Measurements from ENCODE around the gene PTPRN2.

Gene PTPRN2

GRCh38 chr7:158097453-158098124, 490.0 kb downstream of the PTPRN2 start:
- no peak for DNase-seq

GRCh38 chr7:158097106-158097452, 490.5 kb downstream of the PTPRN2 start:
- DNase-seq = no peak

- no peak for DNase-seq
Measured at GRCh38 chr7:158096582-158096981, 491.0 kb downstream of the PTPRN2 start.

GRCh38 chr7:158094671-158095226, 492.9 kb downstream of the PTPRN2 start:
- no peak for DNase-seq

- DNase-seq = no peak
Measured at GRCh38 chr7:158094046-158094445, 493.6 kb downstream of the PTPRN2 start.

- no peak for DNase-seq
Measured at GRCh38 chr7:158093156-158093796, 494.3 kb downstream of the PTPRN2 start.

GRCh38 chr7:158087196-158087595, 500.4 kb downstream of the PTPRN2 start:
- no peak for DNase-seq

GRCh38 chr7:158085741-158086695, 501.6 kb downstream of the PTPRN2 start:
- DNase-seq = no peak

GRCh38 chr7:158084555-158084954, 503.1 kb downstream of the PTPRN2 start:
- no peak for DNase-seq

GRCh38 chr7:158083526-158084310, 503.9 kb downstream of the PTPRN2 start:
- no peak for DNase-seq

- no peak for DNase-seq
Measured at GRCh38 chr7:158082761-158083160, 504.9 kb downstream of the PTPRN2 start.

- no peak for DNase-seq
Measured at GRCh38 chr7:158080899-158081445, 506.7 kb downstream of the PTPRN2 start.

GRCh38 chr7:158077934-158078910, 509.4 kb downstream of the PTPRN2 start:
- DNase-seq = no peak

GRCh38 chr7:158077151-158077840, 510.3 kb downstream of the PTPRN2 start:
- DNase-seq = no peak

GRCh38 chr7:158076656-158077055, 511.0 kb downstream of the PTPRN2 start:
- no peak for DNase-seq

- no peak for DNase-seq
Measured at GRCh38 chr7:158076215-158076614, 511.4 kb downstream of the PTPRN2 start.

GRCh38 chr7:158075633-158076001, 512.0 kb downstream of the PTPRN2 start:
- DNase-seq = no peak

- DNase-seq = no peak
Measured at GRCh38 chr7:158074896-158075632, 512.6 kb downstream of the PTPRN2 start.

All from activated CD4-positive, alpha-beta T cell treated with anti-CD3 and anti-CD28 coated beads, Interleukin-2, Interleukin-6, amounts not matched to agents 100 ng/mL and 50 ng/mL, durations not matched to agents 16 hours and 8 hours (primary cell).